Suppressor macrophage (primary cell): ENCODE results near the gene ABHD6.
"Not testable (repeated sequence)": the region's sequence is repeated elsewhere in the genome, so short reads cannot be mapped to it uniquely, and the experiment has no call there.

Experiments
- DNase-seq, 4 experiments: peaks; one replicate each; pipeline ENCODE4 v3.0.0-alpha.2; 2020 to 2022

Gene ABHD6

GRCh38 chr3:58210761-58211460 lies 26.7 kb upstream of the ABHD6 start, which contains the start of gene DNASE1L3:
TSS of gene DNASE1L3 (minus strand) at chr3:58210972. CDS start at chr3:58210906, 66 bp downstream.
- no peak for DNase-seq

- peak; percentile 72 to 89 (median 88) for DNase-seq
Measured at GRCh38 chr3:58214484-58215316, 22.9 kb upstream of the ABHD6 start.

- DNase-seq = no peak
Measured at GRCh38 chr3:58215317-58216025, 22.1 kb upstream of the ABHD6 start.

GRCh38 chr3:58216496-58217195 lies 20.9 kb upstream of the ABHD6 start:
- no peak for DNase-seq

- DNase-seq = peak; percentile 95 to 99 (median 96)
Measured at GRCh38 chr3:58217209-58217811, 20.3 kb upstream of the ABHD6 start.

- no peak for DNase-seq
Measured at GRCh38 chr3:58218904-58219303, 18.7 kb upstream of the ABHD6 start.

DNA sequence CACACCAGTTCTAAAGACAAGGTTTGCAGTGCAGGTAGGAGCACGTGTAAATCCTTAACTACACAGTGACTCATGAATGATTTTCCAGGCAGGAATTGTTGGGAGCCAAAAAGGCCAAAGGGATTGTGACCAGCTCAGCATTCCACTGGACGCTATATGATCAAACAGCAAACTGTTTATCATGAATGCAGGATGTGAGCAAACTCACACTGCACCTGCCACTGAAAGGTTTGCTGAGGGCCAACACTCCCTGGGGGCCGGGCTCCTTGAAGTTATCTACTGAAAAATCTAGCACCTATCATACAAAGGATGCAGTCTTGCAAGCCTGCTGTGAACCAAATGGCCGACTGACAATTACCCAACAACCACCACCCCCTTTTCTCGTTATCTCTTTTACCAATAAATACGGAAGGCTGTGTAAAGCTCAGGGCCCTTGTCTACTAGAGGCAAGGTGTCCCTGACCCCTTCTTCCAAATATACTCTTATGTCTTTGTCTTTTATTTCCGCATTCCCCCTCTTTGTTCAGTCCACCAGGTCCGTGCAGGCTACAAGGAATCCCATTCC lies 15.3 kb upstream of the ABHD6 start:
- DNase-seq = no peak

DNA sequence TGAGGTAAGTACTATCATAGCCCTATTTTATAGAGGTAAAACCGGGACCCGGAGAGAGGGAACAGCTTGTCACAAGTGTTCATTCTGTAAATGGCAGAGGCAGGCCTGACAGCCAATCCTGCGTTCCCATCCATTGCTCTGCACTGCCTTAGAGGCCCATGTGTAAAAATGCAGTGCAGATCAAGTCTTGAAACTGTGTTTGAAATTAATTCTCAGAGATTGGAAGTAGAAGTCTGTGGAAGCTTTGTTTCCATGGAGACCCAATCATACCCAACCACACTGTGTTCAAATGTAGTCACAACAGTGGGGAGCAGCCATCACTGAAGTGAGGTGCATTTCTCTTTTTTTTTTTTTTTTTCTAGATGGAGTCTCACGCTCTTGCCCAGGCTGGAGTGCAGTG lies 13.7 kb upstream of the ABHD6 start:
- DNase-seq = no peak

DNA sequence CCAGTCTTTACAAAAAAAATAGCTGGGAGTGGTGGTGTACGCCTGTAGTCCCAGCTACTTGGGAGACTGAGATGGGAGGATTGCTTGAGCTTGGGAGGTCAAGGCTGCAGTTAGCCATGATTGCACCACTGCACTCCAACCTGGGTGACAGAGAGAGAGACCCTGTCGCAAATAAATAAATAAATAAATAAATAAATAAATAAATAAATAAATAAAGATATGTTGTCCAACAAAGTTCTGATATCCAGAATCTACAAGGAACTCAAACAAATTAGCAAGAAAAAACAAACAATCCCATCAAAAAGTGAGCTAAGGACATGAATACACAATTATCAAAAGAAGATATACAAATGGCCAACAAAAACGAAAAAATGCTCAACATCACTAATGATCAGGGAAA lies 9.7 kb upstream of the ABHD6 start:
- not testable (repeated sequence) for DNase-seq

- DNase-seq = peak in 1 of 4 experiments; percentile 30
Measured at GRCh38 chr3:58230876-58231552, 6.6 kb upstream of the ABHD6 start.

- DNase-seq = no peak
Measured at GRCh38 chr3:58231666-58232065, 5.9 kb upstream of the ABHD6 start.

GRCh38 chr3:58234516-58234931 lies 3.1 kb upstream of the ABHD6 start:
- peak in 3 of 4 experiments; percentile 32 to 43 (median 33) for DNase-seq

GRCh38 chr3:58235970-58236369 lies 1.6 kb upstream of the ABHD6 start:
- DNase-seq = no peak

DNA sequence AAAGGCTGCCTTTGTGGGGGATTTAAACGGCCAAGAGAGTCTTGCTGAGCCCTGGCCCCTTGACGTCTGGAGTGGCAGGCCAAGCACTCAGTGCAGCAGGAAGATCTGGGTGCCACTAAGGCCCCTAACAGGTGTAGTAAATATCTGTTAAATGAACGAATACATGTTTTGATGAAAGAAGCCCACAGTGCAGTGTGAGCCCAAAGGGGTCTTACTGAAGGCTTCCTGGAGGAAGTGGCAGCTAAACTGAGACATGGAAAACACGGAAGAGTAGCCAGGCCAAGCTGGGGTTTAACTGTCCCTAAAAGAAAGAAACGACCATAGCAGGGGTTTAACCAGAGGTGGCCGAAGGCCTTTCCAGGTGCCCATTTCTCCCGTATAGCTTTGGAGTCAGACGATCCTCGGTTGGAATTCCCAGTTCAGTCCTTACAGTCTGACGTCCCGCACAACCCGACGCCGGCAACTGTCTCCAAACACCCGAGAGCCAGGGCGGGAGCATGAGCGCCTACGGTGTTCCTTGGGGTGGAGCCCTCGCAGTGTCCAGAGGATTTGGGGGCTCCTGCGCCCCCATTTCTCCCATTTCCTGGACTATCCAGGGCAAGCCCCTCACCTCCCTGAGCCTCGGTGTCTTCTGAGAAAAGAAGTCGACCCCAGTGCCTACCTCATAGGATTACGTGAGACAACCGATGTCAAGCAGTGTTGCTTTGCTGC lies 910 bp upstream of the ABHD6 start:
- DNase-seq = peak in 1 of 4 experiments; percentile 39

GRCh38 chr3:58237941-58238681 lies 519 bp downstream of the ABHD6 start:
- peak; percentile 76 to 85 (median 82) for DNase-seq

GRCh38 chr3:58238830-58239229 lies 1.2 kb downstream of the ABHD6 start:
- DNase-seq = no peak

GRCh38 chr3:58241306-58242044 lies 3.9 kb downstream of the ABHD6 start:
- DNase-seq = peak in 1 of 4 experiments; percentile 25

DNA sequence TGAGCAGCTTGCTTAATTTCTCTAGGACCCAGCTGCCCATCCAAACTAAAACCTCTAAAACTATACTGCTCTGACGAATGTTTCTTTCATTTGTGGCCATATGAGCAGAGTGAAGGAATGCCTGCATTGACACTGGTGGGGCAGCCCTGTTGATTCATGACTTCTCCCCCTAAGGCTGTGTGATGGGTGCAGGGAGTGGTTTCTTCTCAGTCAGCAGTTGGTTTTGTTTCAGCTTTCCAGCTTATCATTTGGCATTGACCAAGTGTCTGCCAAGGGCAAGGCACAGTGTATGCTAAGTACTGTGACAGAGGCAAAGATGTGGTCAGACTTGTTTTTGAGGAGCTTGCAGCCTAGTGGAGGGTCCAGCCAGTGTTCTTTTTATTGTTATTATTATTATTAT lies 4.7 kb downstream of the ABHD6 start:
- DNase-seq = no peak

GRCh38 chr3:58242860-58243259 lies 5.3 kb downstream of the ABHD6 start:
- DNase-seq = not testable (repeated sequence)
